H9 (cell line): ENCODE results near the gene STK11. TPM values are rescaled to one million over a fixed set of nuclear protein-coding genes. Genes with fewer than 3 reads are reported as not detected.

Experiments used
- DNase-seq: peaks from one replicate; pipeline ENCODE4 v3.0.0-alpha.2; 2017
- H2AFZ ChIP-seq: one replicate; pipeline ENCODE4 v1.6.1; 2013; ENCODE audit warnings: mild to moderate bottlenecking, low read length, control low read depth, moderate library complexity
- H2AK5ac ChIP-seq: 2 replicates; pipeline ENCODE4 v1.6.1; 2013; ENCODE audit warnings: low read length, control low read depth, mixed read lengths; ENCODE audit not compliant: insufficient read length
- H2BK120ac ChIP-seq: one replicate; pipeline ENCODE4 v1.6.1; 2013; ENCODE audit warnings: low read depth, mild to moderate bottlenecking, low read length, control low read depth, inconsistent platforms; ENCODE audit not compliant: poor library complexity, severe bottlenecking
- H2BK12ac ChIP-seq: 2 replicates; pipeline ENCODE4 v1.6.1; 2013; ENCODE audit warnings: low read length, control low read depth, mixed read lengths, low read depth; ENCODE audit not compliant: insufficient read length
- H2BK15ac ChIP-seq: 2 replicates; pipeline ENCODE4 v1.6.1; 2013; ENCODE audit warnings: low read depth, low read length, control low read depth
- H2BK20ac ChIP-seq: one replicate; pipeline ENCODE4 v1.6.1; 2013; ENCODE audit warnings: low read depth, mild to moderate bottlenecking, low read length, control low read depth, inconsistent platforms; ENCODE audit not compliant: poor library complexity, severe bottlenecking
- H2BK5ac ChIP-seq: 2 replicates; pipeline ENCODE4 v1.6.1; 2013; ENCODE audit warnings: low read length, control low read depth, mixed read lengths; ENCODE audit not compliant: insufficient read length
- H3K14ac ChIP-seq: 2 replicates; pipeline ENCODE4 v1.6.1; 2013; ENCODE audit warnings: low read length, control low read depth; ENCODE audit not compliant: insufficient read depth
- H3K18ac ChIP-seq: 2 replicates; pipeline ENCODE4 v1.6.1; 2013; ENCODE audit warnings: low read depth, mild to moderate bottlenecking, mixed read lengths, low read length, control low read depth; ENCODE audit not compliant: insufficient read length
- H3K23ac ChIP-seq: 2 replicates; pipeline ENCODE4 v1.6.1; 2013; ENCODE audit warnings: low read length, control low read depth, mixed read lengths, low read depth; ENCODE audit not compliant: insufficient read length
- H3K23me2 ChIP-seq: 2 replicates; pipeline ENCODE4 v1.6.1; 2013; ENCODE audit warnings: low read depth, mild to moderate bottlenecking, mixed read lengths, low read length, control low read depth; ENCODE audit not compliant: insufficient read length, poor library complexity, severe bottlenecking
- H3K27ac ChIP-seq: 2 replicates; pipeline ENCODE4 v1.5.1; 2013; ENCODE audit warnings: low read length, control low read depth, mixed read lengths, low read depth; ENCODE audit not compliant: insufficient read length
- H3K27me3 ChIP-seq: 2 replicates; pipeline ENCODE4 v1.6.1; 2013; ENCODE audit warnings: low read length, control low read depth, inconsistent platforms; ENCODE audit not compliant: insufficient read depth
- H3K4ac ChIP-seq: 2 replicates; pipeline ENCODE4 v1.6.1; 2013; ENCODE audit warnings: low read depth, mild to moderate bottlenecking, control low read depth, inconsistent platforms, low read length, moderate library complexity
- H3K4me1 ChIP-seq: 2 replicates; pipeline ENCODE4 v1.6.1; 2013; ENCODE audit warnings: low read length, control low read depth, inconsistent platforms; ENCODE audit not compliant: insufficient read depth
- H3K4me2 ChIP-seq: 2 replicates; pipeline ENCODE4 v1.6.1; 2013; ENCODE audit warnings: low read length, control low read depth, mixed read lengths; ENCODE audit not compliant: insufficient read length, insufficient read depth
- H3K56ac ChIP-seq: 2 replicates; pipeline ENCODE4 v1.6.1; 2013; ENCODE audit warnings: low read depth, mild to moderate bottlenecking, mixed read lengths, low read length, control low read depth; ENCODE audit not compliant: insufficient read length
- H3K79me1 ChIP-seq: 2 replicates; pipeline ENCODE4 v1.6.1; 2013; ENCODE audit warnings: low read depth, mild to moderate bottlenecking, moderate library complexity, low read length, control low read depth, inconsistent platforms; ENCODE audit not compliant: insufficient read depth, poor library complexity, severe bottlenecking
- H3K79me2 ChIP-seq: 2 replicates; pipeline ENCODE4 v1.6.1; 2013; ENCODE audit warnings: low read length, control low read depth, inconsistent platforms; ENCODE audit not compliant: insufficient read depth
- H3K9ac ChIP-seq: 2 replicates; pipeline ENCODE4 v1.6.1; 2013; ENCODE audit warnings: low read length, control low read depth, mixed read lengths; ENCODE audit not compliant: insufficient read length; ENCODE audit errors: extremely low read depth
- H3K9me3 ChIP-seq: one replicate; pipeline ENCODE4 v1.6.1; 2013; ENCODE audit warnings: low read depth, low read length, inconsistent platforms; ENCODE audit not compliant: control insufficient read depth
- H3T11ph ChIP-seq: one replicate; pipeline ENCODE4 v1.6.1; 2013; ENCODE audit warnings: mild to moderate bottlenecking, low read length, control low read depth, inconsistent platforms
- H4K20me1 ChIP-seq: one replicate; pipeline ENCODE4 v1.6.1; 2013; ENCODE audit not compliant: control insufficient read depth, insufficient read length, insufficient read depth
- H4K5ac ChIP-seq: 2 replicates; pipeline ENCODE4 v1.6.1; 2013; ENCODE audit warnings: low read depth, mild to moderate bottlenecking, mixed read lengths, low read length, control low read depth; ENCODE audit not compliant: insufficient read length
- H4K8ac ChIP-seq: replicated peaks from 2 replicates; pipeline ENCODE4 v1.6.1; 2013; ENCODE audit warnings: low read length, control low read depth, mixed read lengths, low read depth; ENCODE audit not compliant: insufficient read length
- H4K91ac ChIP-seq: 2 replicates; pipeline ENCODE4 v1.6.1; 2013; ENCODE audit warnings: low read depth, mild to moderate bottlenecking, moderate library complexity, mixed read lengths, low read length, control low read depth; ENCODE audit not compliant: insufficient read length
- H3K27ac Mint-ChIP-seq, 3 experiments: 2 replicates in 2 of 3; 3 replicates in 1 of 3; pipeline ENCODE4 v1.8.0; 2020 to 2021; ENCODE audit warnings: mixed read lengths in 3 of 3, mild to moderate bottlenecking in 1 of 3, moderate library complexity in 1 of 3
- H3K27me3 Mint-ChIP-seq: 2 replicates; pipeline ENCODE4 v1.8.0; 2021; ENCODE audit warnings: low read depth, mild to moderate bottlenecking, moderate library complexity, mixed read lengths
- H3K36me3 Mint-ChIP-seq, 3 experiments: 2 replicates in 2 of 3; 3 replicates in 1 of 3; pipeline ENCODE4 v1.8.0; 2020 to 2021; ENCODE audit warnings: low read depth in 3 of 3, mixed read lengths in 3 of 3; ENCODE audit not compliant: insufficient read depth in 1 of 3
- H3K4me1 Mint-ChIP-seq, 2 experiments: 2 replicates each; pipeline ENCODE4 v1.8.0; 2020; ENCODE audit warnings: mixed read lengths in 2 of 2
- H3K4me3 Mint-ChIP-seq, 2 experiments: 2 replicates in 1 of 2; 3 replicates in 1 of 2; pipeline ENCODE4 v1.8.0; 2020 to 2021; ENCODE audit warnings: mild to moderate bottlenecking in 2 of 2, mixed read lengths in 2 of 2, moderate library complexity in 1 of 2
- H3K9me3 Mint-ChIP-seq, 2 experiments: 2 replicates in 1 of 2; 3 replicates in 1 of 2; pipeline ENCODE4 v1.8.0; 2020; ENCODE audit warnings: mild to moderate bottlenecking in 2 of 2, mixed read lengths in 2 of 2, moderate library complexity in 1 of 2
- WGBS: extraction: QIAGEN DNeasy Blood & Tissue Kit; methylation state at CpG from one replicate; pipeline ENCODE4 v1.1.7; 2013; ENCODE audit warnings: missing lambda C conversion rate, low lambda C conversion rate, mixed read lengths; ENCODE audit not compliant: insufficient read length; ENCODE audit errors: extremely low coverage; 5-methylcytosine and 5-hydroxymethylcytosine counted together
- total RNA-seq: library from RNA; stranded (reverse); gene quantifications from 2 replicates; pipeline ENCODE4 v1.2.1, GENCODE V29; 2021
- TF ChIP-seq, protein P1 (sequence below): fragments of 200-600 bp; sonication (generic); conservative IDR thresholded peaks from 3 replicates; pipeline ENCODE4 v1.8.0; 2021; ENCODE audit warnings: antibody characterized with exemption, mild to moderate bottlenecking

The STK11 gene
- total RNA-seq, 1 experiment from 2014 or later = 74.3 TPM

DNA sequence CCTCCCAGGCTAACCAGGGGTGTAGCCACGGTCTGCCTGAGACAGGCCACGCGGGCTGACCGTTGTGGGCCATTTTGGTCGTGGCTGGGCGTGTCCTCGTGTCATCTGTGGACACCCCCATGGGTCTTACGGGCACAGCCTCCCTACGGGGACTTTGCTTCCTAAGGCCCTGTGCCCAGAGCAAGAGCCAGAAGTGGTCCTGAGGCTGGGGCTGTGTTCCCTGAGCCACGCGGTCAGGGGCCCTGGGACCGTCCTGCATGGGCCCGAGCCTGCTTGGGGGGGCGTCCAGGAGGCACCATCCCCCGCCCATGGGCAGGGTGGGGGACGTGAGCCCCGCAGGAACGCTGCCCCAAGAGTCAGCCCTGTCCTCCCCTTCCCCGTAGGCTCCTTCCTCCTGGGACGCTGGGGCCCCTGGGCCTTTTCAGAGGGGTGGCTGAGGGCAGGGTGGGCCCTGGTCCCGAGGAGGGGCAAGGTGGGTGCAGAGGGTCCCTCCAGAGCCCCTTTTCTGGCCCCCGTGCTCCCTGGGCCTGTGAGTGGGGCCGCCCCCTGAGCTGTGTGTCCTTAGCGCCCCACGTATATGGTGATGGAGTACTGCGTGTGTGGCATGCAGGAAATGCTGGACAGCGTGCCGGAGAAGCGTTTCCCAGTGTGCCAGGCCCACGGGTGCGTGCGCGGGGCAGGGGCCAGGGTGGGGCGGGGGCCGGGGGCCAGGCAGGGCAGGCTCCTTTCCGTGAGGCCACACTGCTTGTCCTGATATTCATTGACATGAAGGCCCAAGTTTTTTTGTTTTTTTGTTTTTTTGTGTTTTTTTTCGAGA lies 13.4 kb downstream of the STK11 start:
- H2AFZ ChIP-seq = no peak overlapping the region
- H4K20me1 ChIP-seq = no peaks in the 10 kb centered on the region

More for the DNA sequence above, 13.4 kb downstream of the STK11 start:
- H3K4me1 ChIP-seq = no peaks in the 10 kb centered on the region
- H3K27ac ChIP-seq = no peak overlapping the region
- no peak overlapping the region for H4K8ac ChIP-seq
- no peak overlapping the region for H3K4me3 Mint-ChIP-seq
- H2BK120ac ChIP-seq = no peak overlapping the region
- H4K91ac ChIP-seq = no peak overlapping the region
- H3K79me2 ChIP-seq = peaks cover 10% of the 10 kb centered on the region; the same call in 1 of the 2 replicates
- peaks cover 2 to 9% (median 8%) of the 10 kb centered on the region in 3 experiments; a peak in 5 of 7 replicates for H3K36me3 Mint-ChIP-seq
- H3K18ac ChIP-seq = no peak overlapping the region
- H3K9me3 ChIP-seq = no peaks in the 10 kb centered on the region
- H2BK5ac ChIP-seq = no peak overlapping the region
- no peak for DNase-seq
- H3K9me3 Mint-ChIP-seq = no peaks in the 10 kb centered on the region
- no CpG with 5 or more reads among the region's 37 CpGs for WGBS
- no peak overlapping the region for H3K27ac Mint-ChIP-seq
- peaks cover 4% of the 10 kb centered on the region for H3K79me1 ChIP-seq
- no peaks in the 10 kb centered on the region for H3K27me3 ChIP-seq
- TF ChIP-seq, protein P1, sequence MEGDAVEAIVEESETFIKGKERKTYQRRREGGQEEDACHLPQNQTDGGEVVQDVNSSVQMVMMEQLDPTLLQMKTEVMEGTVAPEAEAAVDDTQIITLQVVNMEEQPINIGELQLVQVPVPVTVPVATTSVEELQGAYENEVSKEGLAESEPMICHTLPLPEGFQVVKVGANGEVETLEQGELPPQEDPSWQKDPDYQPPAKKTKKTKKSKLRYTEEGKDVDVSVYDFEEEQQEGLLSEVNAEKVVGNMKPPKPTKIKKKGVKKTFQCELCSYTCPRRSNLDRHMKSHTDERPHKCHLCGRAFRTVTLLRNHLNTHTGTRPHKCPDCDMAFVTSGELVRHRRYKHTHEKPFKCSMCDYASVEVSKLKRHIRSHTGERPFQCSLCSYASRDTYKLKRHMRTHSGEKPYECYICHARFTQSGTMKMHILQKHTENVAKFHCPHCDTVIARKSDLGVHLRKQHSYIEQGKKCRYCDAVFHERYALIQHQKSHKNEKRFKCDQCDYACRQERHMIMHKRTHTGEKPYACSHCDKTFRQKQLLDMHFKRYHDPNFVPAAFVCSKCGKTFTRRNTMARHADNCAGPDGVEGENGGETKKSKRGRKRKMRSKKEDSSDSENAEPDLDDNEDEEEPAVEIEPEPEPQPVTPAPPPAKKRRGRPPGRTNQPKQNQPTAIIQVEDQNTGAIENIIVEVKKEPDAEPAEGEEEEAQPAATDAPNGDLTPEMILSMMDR = no peak
- no peak overlapping the region for H3T11ph ChIP-seq
- no peak overlapping the region for H3K23ac ChIP-seq
- H3K4me1 Mint-ChIP-seq = peaks cover 8 to 25% of the 10 kb centered on the region in 2 experiments; a peak in 3 of 4 replicates
- H3K23me2 ChIP-seq = no peaks in the 10 kb centered on the region
- no peaks in the 10 kb centered on the region for H3K27me3 Mint-ChIP-seq
- H3K9ac ChIP-seq = no peak overlapping the region
- H3K4me2 ChIP-seq = no peak overlapping the region
- H2AK5ac ChIP-seq = no peak overlapping the region
- H2BK12ac ChIP-seq = no peak overlapping the region
- H3K14ac ChIP-seq = no peak overlapping the region
- no peak overlapping the region for H3K4ac ChIP-seq
- no peak overlapping the region for H3K56ac ChIP-seq
- no peak overlapping the region for H4K5ac ChIP-seq
- H2BK15ac ChIP-seq = no peak overlapping the region
- H2BK20ac ChIP-seq = no peak overlapping the region
